GM23248 (cell line): ENCODE measurements around the gene FN1. TPM values are rescaled to one million over a fixed set of nuclear protein-coding genes. Genes with fewer than 3 reads are reported as not detected.

Source experiments
- DNase-seq: peaks from one replicate; pipeline ENCODE4 v3.0.0-alpha.2; 2015
- H2AFZ ChIP-seq: fragments of 200-600 bp; sonication (generic); 2 replicates; pipeline ENCODE4 v1.6.1; 2016; ENCODE audit warnings: antibody characterized with exemption
- H3F3A ChIP-seq: fragments of 200-600 bp; sonication (generic); 2 replicates; pipeline ENCODE4 v1.6.1; 2016; ENCODE audit warnings: mild to moderate bottlenecking, antibody characterized with exemption, mixed run types; ENCODE audit not compliant: insufficient read depth
- H3K27ac ChIP-seq: fragments of 200-600 bp; sonication (generic); 2 replicates; pipeline ENCODE4 v1.5.1; 2016; ENCODE audit warnings: mild to moderate bottlenecking
- H3K27me3 ChIP-seq: fragments of 200-600 bp; sonication (generic); replicated peaks from 2 replicates; pipeline ENCODE4 v1.6.1; 2016; ENCODE audit warnings: mild to moderate bottlenecking; ENCODE audit not compliant: insufficient read depth
- H3K36me3 ChIP-seq: fragments of 200-600 bp; sonication (generic); 2 replicates; pipeline ENCODE4 v1.6.1; 2016; ENCODE audit warnings: low read depth, mild to moderate bottlenecking
- H3K4me1 ChIP-seq: fragments of 200-600 bp; sonication (generic); 2 replicates; pipeline ENCODE4 v1.6.1; 2016; ENCODE audit warnings: mild to moderate bottlenecking; ENCODE audit not compliant: insufficient read depth
- H3K4me2 ChIP-seq: fragments of 200-600 bp; sonication (generic); one replicate; pipeline ENCODE4 v1.6.1; 2016; ENCODE audit warnings: mild to moderate bottlenecking; ENCODE audit not compliant: unreplicated experiment
- H3K4me3 ChIP-seq: fragments of 200-600 bp; sonication (generic); 2 replicates; pipeline ENCODE4 v1.5.1; 2016; ENCODE audit warnings: mild to moderate bottlenecking
- H3K79me2 ChIP-seq: fragments of 200-600 bp; sonication (generic); 2 replicates; pipeline ENCODE4 v1.6.1; 2016; ENCODE audit warnings: mild to moderate bottlenecking; ENCODE audit not compliant: insufficient read depth
- H3K9ac ChIP-seq: fragments of 200-600 bp; sonication (generic); 2 replicates; pipeline ENCODE4 v1.6.1; 2016; ENCODE audit warnings: mild to moderate bottlenecking
- H3K9me2 ChIP-seq: fragments of 200-600 bp; sonication (generic); 2 replicates; pipeline ENCODE4 v1.6.1; 2016; ENCODE audit warnings: mixed run types, mild to moderate bottlenecking, moderate library complexity; ENCODE audit not compliant: insufficient read depth
- H3K9me3 ChIP-seq: fragments of 200-600 bp; sonication (generic); one replicate; pipeline ENCODE4 v1.6.1; 2017; ENCODE audit warnings: low read depth
- H4K20me1 ChIP-seq: fragments of 200-600 bp; sonication (generic); 2 replicates; pipeline ENCODE4 v1.6.0; 2016; ENCODE audit not compliant: insufficient read depth
- EZH2 ChIP-seq: fragments of 200-600 bp; sonication (generic); IDR thresholded peaks from 2 replicates; pipeline ENCODE4 v1.6.1; 2018; ENCODE audit warnings: antibody characterized with exemption, mild to moderate bottlenecking; ENCODE audit not compliant: insufficient read depth, poor library complexity, severe bottlenecking
- EZH2phosphoT487 ChIP-seq: fragments of 200-600 bp; sonication (generic); IDR thresholded peaks from 2 replicates; pipeline ENCODE4 v1.6.1; 2018; ENCODE audit warnings: antibody characterized with exemption, moderate library complexity, mild to moderate bottlenecking, low read depth; ENCODE audit not compliant: insufficient read depth
- WGBS, 2 experiments: methylation state at CpG; one replicate each; pipeline ENCODE4 v1.1.6; 2015 to 2017; ENCODE audit warnings: low lambda C conversion rate in 2 of 2, low coverage in 1 of 2; ENCODE audit errors: missing lambda C conversion rate in 2 of 2; 5-methylcytosine and 5-hydroxymethylcytosine counted together
- in situ Hi-C: fragments of 300-500 bp; cut with MboI; formaldehyde crosslinking; loops from 2 replicates; pipeline ENCODE4 v1.15.0; 2020
- polyA plus RNA-seq: library from polyadenylated mRNA; unstranded; fragments of >200 nt; fragmentation: Nextera tagmentation; extraction: Ambion mirVana; gene quantifications from 2 replicates; pipeline ENCODE4 v1.2.1, GENCODE V29; 2016
- total RNA-seq: library from RNA; depleted of rRNA; stranded (reverse); fragments of >200 nt; shearing (Covaris generic); gene quantifications from 2 replicates; pipeline ENCODE4 v1.2.3, GENCODE V29; 2014

The FN1 gene
- total and polyA plus RNA-seq, 2 experiments from 2014 or later = 20,647 to 33,406 TPM

- Histone ChIP-seq H3K4me3 (no peak overlapping the region), H3K9ac (peak overlapping the region; percentile 50), H4K20me1 (peaks cover 32% of the 10 kb centered on the region; the same call in 1 of the 2 replicates), H3K9me3 (no peaks in the 10 kb centered on the region), H3K27me3 (no peaks in the 10 kb centered on the region), H3K4me1 (peaks cover 58% of the 10 kb centered on the region), H3K9me2 (no peaks in the 10 kb centered on the region), H2AFZ (no peak overlapping the region), H3F3A (peaks cover 99% of the 10 kb centered on the region), H3K36me3 (peaks cover 100% of the 10 kb centered on the region), H3K4me2 (peak overlapping the region; percentile 10), H3K79me2 (no peaks in the 10 kb centered on the region), H3K27ac (peak overlapping the region; percentile 68)
- in situ Hi-C loops = no loop called here
- no peak for TF ChIP-seq EZH2
- no peak for TF ChIP-seq EZH2phosphoT487
- DNase-seq = no peak
- 82 to 87% methylated on average over 11 of the region's 11 CpGs for WGBS, 2 experiments
These were observed 29.9 kb downstream of the FN1 start for GRCh38 chr2:215405722-215406581.

GRCh38 chr2:215404348-215405012 lies 31.4 kb downstream of the FN1 start:
- in situ Hi-C loops = no loop called here
- H3F3A ChIP-seq = peaks cover 96% of the 10 kb centered on the region
- WGBS, 2 experiments = 67 to 75% methylated on average over 8 of the region's 8 CpGs
- H4K20me1 ChIP-seq = peaks cover 31% of the 10 kb centered on the region; the same call in 1 of the 2 replicates
- H3K36me3 ChIP-seq = peaks cover 97% of the 10 kb centered on the region
- no peaks in the 10 kb centered on the region for H3K79me2 ChIP-seq
- no peak overlapping the region for H3K4me3 ChIP-seq
- no peaks in the 10 kb centered on the region for H3K9me2 ChIP-seq
- no peaks in the 10 kb centered on the region for H3K9me3 ChIP-seq
- H3K27ac ChIP-seq = peak overlapping the region; percentile 68
- peak overlapping the region; percentile 6 for H3K4me2 ChIP-seq
- peaks cover 48% of the 10 kb centered on the region for H3K4me1 ChIP-seq
- H3K9ac ChIP-seq = peak overlapping the region; percentile 34
- no peak for TF ChIP-seq EZH2
- no peak for TF ChIP-seq EZH2phosphoT487
- no peak overlapping the region for H2AFZ ChIP-seq
- no peak for DNase-seq
- H3K27me3 ChIP-seq = no peaks in the 10 kb centered on the region

GRCh38 chr2:215403441-215404347 lies 32.2 kb downstream of the FN1 start:
- Histone ChIP-seq H3K79me2 (no peaks in the 10 kb centered on the region), H4K20me1 (peaks cover 26% of the 10 kb centered on the region; the same call in 1 of the 2 replicates), H3K27ac (peak overlapping the region; percentile 68), H3K9me2 (no peaks in the 10 kb centered on the region), H3K9ac (peak overlapping the region; percentile 34), H3K9me3 (no peaks in the 10 kb centered on the region), H3K4me2 (peak overlapping the region; percentile 50), H2AFZ (no peak overlapping the region), H3K27me3 (no peaks in the 10 kb centered on the region), H3F3A (peaks cover 96% of the 10 kb centered on the region), H3K36me3 (peaks cover 97% of the 10 kb centered on the region), H3K4me3 (peak overlapping the region; percentile 20; the same call in 1 of the 2 replicates), H3K4me1 (peaks cover 53% of the 10 kb centered on the region)
- TF ChIP-seq EZH2phosphoT487 (no peak), EZH2 (no peak)
- whole genome bisulfite sequencing, 2 experiments = 47 to 50% methylated on average over 10 of the region's 10 CpGs
- DNase-seq = no peak
- in situ Hi-C loops = no loop called here

GRCh38 chr2:215401896-215402379 lies 33.9 kb downstream of the FN1 start:
- Histone ChIP-seq H2AFZ (no peak overlapping the region), H3K9ac (peak overlapping the region; percentile 34), H3F3A (peaks cover 96% of the 10 kb centered on the region), H3K9me3 (no peaks in the 10 kb centered on the region), H3K27ac (peak overlapping the region; percentile 68), H3K79me2 (0 out of 2 replicates have a peak, but pooled peaks cover 4% of the 10 kb centered on the region), H3K4me1 (peaks cover 54% of the 10 kb centered on the region), H3K27me3 (no peaks in the 10 kb centered on the region), H3K9me2 (no peaks in the 10 kb centered on the region), H3K4me3 (peak overlapping the region; percentile 20; the same call in 1 of the 2 replicates), H3K4me2 (peak overlapping the region; percentile 50), H4K20me1 (peaks cover 32% of the 10 kb centered on the region), H3K36me3 (peaks cover 97% of the 10 kb centered on the region)
- 44 to 56% methylated on average over 3 of the region's 3 CpGs for WGBS, 2 experiments
- peak; percentile 82 for DNase-seq
- in situ Hi-C loops = no loop called here
- TF ChIP-seq EZH2phosphoT487 (no peak), EZH2 (no peak)
